GM19035 (cell line): ENCODE measurements around the gene ETV7.

ENCODE experiments used
- ATAC-seq: cut with Tn5 transposase; IDR thresholded peaks from one replicate; pipeline ENCODE4 v1.9.1; 2021; ENCODE audit not compliant: unreplicated experiment

ETV7 gene

GRCh38 chr6:36384095-36384494 lies 3.4 kb downstream of the ETV7 start:
- ATAC-seq, result no peak

GRCh38 chr6:36383606-36384005 lies 3.9 kb downstream of the ETV7 start:
- ATAC-seq, result no peak

GRCh38 chr6:36382976-36383375 lies 4.5 kb downstream of the ETV7 start:
- ATAC-seq, result no peak

GRCh38 chr6:36381502-36382389 lies 5.7 kb downstream of the ETV7 start:
- ATAC-seq, result no peak

- no peak for ATAC-seq
Observed at GRCh38 chr6:36380166-36380565, 7.3 kb downstream of the ETV7 start.

GRCh38 chr6:36378936-36379335 lies 8.5 kb downstream of the ETV7 start:
- no peak for ATAC-seq

GRCh38 chr6:36378243-36378920 lies 9.1 kb downstream of the ETV7 start:
- ATAC-seq, result no peak

- no peak for ATAC-seq
Observed at GRCh38 chr6:36377594-36377993, 9.9 kb downstream of the ETV7 start.

GRCh38 chr6:36376742-36377141 lies 10.7 kb downstream of the ETV7 start:
- ATAC-seq, result no peak

- ATAC-seq, result no peak
Observed at GRCh38 chr6:36376183-36376582, 11.3 kb downstream of the ETV7 start.

- ATAC-seq, result no peak
Observed at GRCh38 chr6:36375644-36376155, 11.8 kb downstream of the ETV7 start.

GRCh38 chr6:36374972-36375371 lies 12.5 kb downstream of the ETV7 start:
- no peak for ATAC-seq

- no peak for ATAC-seq
Observed at GRCh38 chr6:36374194-36374593, 13.3 kb downstream of the ETV7 start.

- ATAC-seq, result no peak
Observed at GRCh38 chr6:36373368-36374019, 14.0 kb downstream of the ETV7 start.

GRCh38 chr6:36372088-36372487 lies 15.4 kb downstream of the ETV7 start:
- ATAC-seq, result no peak

- ATAC-seq, result no peak
Observed at GRCh38 chr6:36371211-36371610, 16.3 kb downstream of the ETV7 start.

GRCh38 chr6:36370638-36371037 lies 16.8 kb downstream of the ETV7 start:
- ATAC-seq, result no peak

GRCh38 chr6:36368921-36369865 lies 18.3 kb downstream of the ETV7 start:
- no peak for ATAC-seq

- ATAC-seq, result no peak
Observed at GRCh38 chr6:36368421-36368820, 19.0 kb downstream of the ETV7 start.

- ATAC-seq, result no peak
Observed at GRCh38 chr6:36367743-36368142, 19.7 kb downstream of the ETV7 start.
